OCI-LY7 (cell line): ENCODE data around the gene MAP2K2. TPM values are rescaled to one million over a fixed set of nuclear protein-coding genes. Genes with fewer than 3 reads are reported as not detected.

ENCODE experiments used
- BruUV-seq: library from RNA; stranded (reverse); fragments of 400-500 nt; replicated peaks from 2 replicates; lab custom pipeline; 2021; lab: Mats Ljungman, UMichigan
- CTCF ChIA-PET: fragments of 300-600 bp; sonication (Branson Sonifier 250); formaldehyde crosslinking; loops from one replicate; lab custom pipeline; 2022; ENCODE audit warnings: antibody characterized with exemption; ENCODE audit not compliant: unreplicated experiment; lab: Charles Lee
- POLR2A ChIA-PET: fragments of 300-600 bp; sonication (Branson Sonifier 250); formaldehyde crosslinking; loops from one replicate; lab custom pipeline; 2022; ENCODE audit warnings: antibody characterized with exemption; lab: Charles Lee
- DNase-seq: peaks from one replicate; pipeline ENCODE4 v3.0.0-alpha.2; 2015; ENCODE audit warnings: low spot score
- H2AFZ ChIP-seq: fragments of 200-600 bp; sonication (generic), shearing (Covaris generic); 2 replicates; pipeline ENCODE4 v1.6.1; 2014; ENCODE audit warnings: mild to moderate bottlenecking, antibody characterized with exemption, low read length, moderate library complexity
- H3K27ac ChIP-seq: fragments of 200-600 bp; sonication (generic); 2 replicates; pipeline ENCODE4 v1.5.1; 2014; ENCODE audit warnings: mixed run types, low read depth, mild to moderate bottlenecking, moderate library complexity, low read length, inconsistent platforms; ENCODE audit not compliant: poor library complexity, severe bottlenecking
- H3K36me3 ChIP-seq: fragments of 200-600 bp; sonication (generic); 2 replicates; pipeline ENCODE4 v1.6.1; 2014; ENCODE audit warnings: mild to moderate bottlenecking, antibody characterized with exemption, low read length, moderate library complexity, mixed read lengths; ENCODE audit not compliant: insufficient read depth
- H3K4me1 ChIP-seq: fragments of 200-600 bp; sonication (generic); 2 replicates; pipeline ENCODE4 v1.5.1; 2014; ENCODE audit warnings: mild to moderate bottlenecking, low read length; ENCODE audit not compliant: insufficient read depth, poor library complexity, severe bottlenecking
- H3K4me2 ChIP-seq: fragments of 200-600 bp; sonication (generic); 2 replicates; pipeline ENCODE4 v1.6.1; 2014; ENCODE audit warnings: mild to moderate bottlenecking, low read length
- H3K4me3 ChIP-seq: fragments of 200-600 bp; sonication (generic); 2 replicates; pipeline ENCODE4 v1.5.1; 2014; ENCODE audit warnings: mild to moderate bottlenecking, low read depth, low read length; ENCODE audit not compliant: poor library complexity, severe bottlenecking
- H3K79me2 ChIP-seq: fragments of 200-600 bp; sonication (generic); 2 replicates; pipeline ENCODE4 v1.6.1; 2016; ENCODE audit warnings: low read depth, mild to moderate bottlenecking, low read length, moderate library complexity, mixed read lengths; ENCODE audit not compliant: insufficient read depth
- H3K9me2 ChIP-seq: fragments of 200-600 bp; sonication (generic); 2 replicates; pipeline ENCODE4 v1.6.1; 2016; ENCODE audit warnings: mild to moderate bottlenecking, low read length, mixed read lengths; ENCODE audit not compliant: insufficient read depth
- H3K9me3 ChIP-seq: fragments of 200-600 bp; sonication (generic); 2 replicates; pipeline ENCODE4 v1.6.1; 2014; ENCODE audit warnings: mild to moderate bottlenecking, mixed run types, low read length, mixed read lengths
- H4K20me1 ChIP-seq: fragments of 200-600 bp; sonication (generic); 2 replicates; pipeline ENCODE4 v1.6.1; 2014; ENCODE audit warnings: mild to moderate bottlenecking, antibody characterized with exemption, low read length, moderate library complexity, mixed read lengths; ENCODE audit not compliant: insufficient read depth
- CTCF ChIP-seq: fragments of 200-600 bp; sonication (generic); conservative IDR thresholded peaks from 2 replicates; pipeline ENCODE4 v1.5.1; 2014; ENCODE audit warnings: mild to moderate bottlenecking, antibody characterized with exemption, low read length, moderate library complexity, mixed read lengths
- EZH2phosphoT487 ChIP-seq: fragments of 200-600 bp; sonication (generic); IDR thresholded peaks from 2 replicates; pipeline ENCODE4 v1.6.1; 2018; ENCODE audit warnings: low read depth, borderline replicate concordance, mild to moderate bottlenecking, mixed run types, antibody characterized with exemption, low read length, moderate library complexity, mixed read lengths
- intact Hi-C: fragments of 100-400 bp; cut with micrococcal nuclease; formaldehyde crosslinking; loops from one replicate; pipeline ENCODE4 v1.10.0; 2022; ENCODE audit not compliant: unreplicated experiment
- small RNA-seq: library from RNA; depleted of rRNA; stranded (forward); fragments of <200 nt; gene quantifications from one replicate; pipeline ENCODE3, GENCODE V24; 2014
- total RNA-seq, 2 experiments: library from RNA; depleted of rRNA in 1 of 2; stranded (reverse); fragments of >200 nt in 1 of 2; shearing (Covaris generic) in 1 of 2; gene quantifications; 2 replicates each; pipeline ENCODE4 v1.2.3, GENCODE V29; 2014 to 2022

MAP2K2 gene
- total RNA-seq, 2 experiments from 2014 or later, result 105 to 116 TPM

DNA sequence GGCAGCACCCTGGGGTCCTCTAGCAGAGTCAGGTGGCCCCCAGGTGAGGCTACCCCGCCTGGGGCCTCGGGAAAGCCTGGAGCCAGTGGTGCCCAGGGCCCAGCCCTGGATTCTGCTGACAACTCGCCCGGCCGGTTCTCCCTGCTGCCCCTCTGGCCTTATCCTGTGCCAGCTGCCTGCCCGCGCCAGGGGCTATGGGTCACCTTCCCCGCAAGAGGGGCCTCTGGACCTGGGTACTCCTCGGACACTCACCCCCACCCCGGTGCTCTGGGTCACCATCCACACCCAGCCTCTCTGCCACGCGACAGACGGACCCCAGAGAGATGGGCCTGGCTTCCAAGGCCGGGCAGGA is 81.2 kb downstream of the MAP2K2 start:
- intact Hi-C loops, result no loop called here
- no TSS peak for BruUV-seq
- no peaks in the 10 kb centered on the region for H3K4me1 ChIP-seq
- H4K20me1 ChIP-seq, result no peaks in the 10 kb centered on the region; the same call in 1 of the 2 replicates
- no peaks in the 10 kb centered on the region for H3K9me3 ChIP-seq
- H3K9me2 ChIP-seq, result no peaks in the 10 kb centered on the region
- CTCF ChIA-PET, result no interaction called here
- H3K4me2 ChIP-seq, result no peak overlapping the region
- H3K36me3 ChIP-seq, result peaks cover 60% of the 10 kb centered on the region
- no peak overlapping the region for H3K27ac ChIP-seq
- H3K79me2 ChIP-seq, result peaks cover 27% of the 10 kb centered on the region
- DNase-seq, result no peak
- H3K4me3 ChIP-seq, result no peak overlapping the region
- H2AFZ ChIP-seq, result no peak overlapping the region
- no peak for TF ChIP-seq CTCF
- no peak for TF ChIP-seq EZH2phosphoT487
- POLR2A ChIA-PET, result no interaction called here

DNA sequence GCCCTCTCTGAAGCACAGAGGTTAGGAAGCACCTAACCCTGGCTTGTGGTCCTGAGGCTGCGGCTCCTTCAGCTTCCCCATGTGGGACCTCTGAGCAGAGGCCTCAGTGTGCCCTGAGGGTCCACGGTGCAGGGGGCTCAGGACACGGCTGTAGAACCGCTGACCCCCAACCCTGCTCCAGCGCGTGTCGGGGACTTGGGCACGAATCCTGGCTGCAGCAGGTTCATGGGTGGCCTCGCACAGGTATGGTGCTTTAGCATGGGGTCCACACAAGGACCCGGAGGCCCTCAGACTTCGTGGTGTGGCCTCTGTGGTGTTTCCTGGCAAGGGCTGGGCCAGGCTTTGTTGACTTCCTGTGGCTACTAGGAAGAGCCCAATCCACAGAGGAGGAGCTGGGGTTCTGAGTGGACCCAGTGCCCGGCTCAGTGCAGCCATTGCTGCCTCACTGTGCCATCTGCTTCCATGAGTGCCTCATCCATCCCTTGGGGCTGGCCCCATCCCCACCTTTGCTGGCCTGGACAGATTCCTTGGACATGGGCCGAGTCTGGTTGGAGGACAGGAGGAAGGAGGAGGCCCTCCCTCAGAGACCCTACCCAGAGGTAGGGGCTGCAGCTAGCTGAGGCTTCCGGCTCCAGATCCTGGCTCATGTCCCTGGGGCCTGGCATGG is 81.7 kb downstream of the MAP2K2 start:
- ChIA-PET CTCF (no interaction called here), POLR2A (no interaction called here)
- H3K9me2 ChIP-seq, result no peaks in the 10 kb centered on the region
- no peak overlapping the region for H3K4me3 ChIP-seq
- intact Hi-C loops, result no loop called here
- no peaks in the 10 kb centered on the region for H3K9me3 ChIP-seq
- no peak for TF ChIP-seq CTCF
- TF ChIP-seq EZH2phosphoT487, result no peak
- no peak overlapping the region for H2AFZ ChIP-seq
- peaks cover 27% of the 10 kb centered on the region for H3K79me2 ChIP-seq
- H3K27ac ChIP-seq, result no peak overlapping the region
- H4K20me1 ChIP-seq, result no peaks in the 10 kb centered on the region; the same call in 1 of the 2 replicates
- no TSS peak for BruUV-seq
- H3K4me2 ChIP-seq, result no peak overlapping the region
- no peaks in the 10 kb centered on the region for H3K4me1 ChIP-seq
- no peak for DNase-seq
- H3K36me3 ChIP-seq, result peaks cover 60% of the 10 kb centered on the region

Small RNA genes lying within 50 kb of the gene (small RNA-seq; reads per million reads assigned to genes)
- not detected for gene RF00017

Other genes starting within 250 kb of the MAP2K2 start
- not detected in 2 replicates for gene ATCAY, start 243.4 kb downstream of the MAP2K2 start, total RNA-seq (2014; rRNA removed; shearing (Covaris generic))
- not detected in 2 replicates for gene ATCAY, start 243.4 kb downstream of the MAP2K2 start, total RNA-seq (2022)
- gene NMRK2, start 191.1 kb downstream of the MAP2K2 start, total RNA-seq (2014; rRNA removed; shearing (Covaris generic)), result not detected in 2 replicates
- gene NMRK2, start 191.1 kb downstream of the MAP2K2 start, total RNA-seq (2022), result not detected in 2 replicates
- gene DAPK3, start 153.0 kb downstream of the MAP2K2 start, total RNA-seq (2014; rRNA removed; shearing (Covaris generic)), result 48.6 and 49.3 TPM in 2 replicates
- 40.4 and 47.1 TPM in 2 replicates for gene DAPK3, start 153.0 kb downstream of the MAP2K2 start, total RNA-seq (2022)
- 1,633 and 1,634 TPM in 2 replicates for gene EEF2, start 138.7 kb downstream of the MAP2K2 start, total RNA-seq (2014; rRNA removed; shearing (Covaris generic))
- 3,507 and 3,668 TPM in 2 replicates for gene EEF2, start 138.7 kb downstream of the MAP2K2 start, total RNA-seq (2022)
- 25.3 and 31.5 TPM in 2 replicates for gene PIAS4, start 116.4 kb downstream of the MAP2K2 start, total RNA-seq (2014; rRNA removed; shearing (Covaris generic))
- 34.4 and 35.0 TPM in 2 replicates for gene PIAS4, start 116.4 kb downstream of the MAP2K2 start, total RNA-seq (2022)
- 13.1 and 17.2 TPM in 2 replicates for gene ZBTB7A, start 57.2 kb downstream of the MAP2K2 start, total RNA-seq (2014; rRNA removed; shearing (Covaris generic))
- 29.3 and 31.2 TPM in 2 replicates for gene ZBTB7A, start 57.2 kb downstream of the MAP2K2 start, total RNA-seq (2022)
- 0.08 and 0.09 TPM in 2 replicates for gene CREB3L3, start 29.5 kb upstream of the MAP2K2 start, total RNA-seq (2014; rRNA removed; shearing (Covaris generic))
- not detected in 2 replicates for gene CREB3L3, start 29.5 kb upstream of the MAP2K2 start, total RNA-seq (2022)
- 29.1 and 31.7 TPM in 2 replicates for gene SIRT6, start 58.4 kb upstream of the MAP2K2 start, total RNA-seq (2014; rRNA removed; shearing (Covaris generic))
- 45.3 and 46.2 TPM in 2 replicates for gene SIRT6, start 58.4 kb upstream of the MAP2K2 start, total RNA-seq (2022)
- gene ANKRD24, start 58.6 kb upstream of the MAP2K2 start, total RNA-seq (2014; rRNA removed; shearing (Covaris generic)), result 1.7 and 2.8 TPM in 2 replicates
- 4.4 and 4.8 TPM in 2 replicates for gene ANKRD24, start 58.6 kb upstream of the MAP2K2 start, total RNA-seq (2022)
- not detected in 2 replicates for gene EBI3, start 105.4 kb upstream of the MAP2K2 start, total RNA-seq (2014; rRNA removed; shearing (Covaris generic))
- not detected in 2 replicates for gene EBI3, start 105.4 kb upstream of the MAP2K2 start, total RNA-seq (2022)
- gene YJU2, start 123.0 kb upstream of the MAP2K2 start, total RNA-seq (2014; rRNA removed; shearing (Covaris generic)), result 37.8 and 38.2 TPM in 2 replicates
- 31.6 and 35.0 TPM in 2 replicates for gene YJU2, start 123.0 kb upstream of the MAP2K2 start, total RNA-seq (2022)
- gene SHD, start 155.1 kb upstream of the MAP2K2 start, total RNA-seq (2014; rRNA removed; shearing (Covaris generic)), result not detected in 2 replicates
- not detected in 2 replicates for gene SHD, start 155.1 kb upstream of the MAP2K2 start, total RNA-seq (2022)
- gene TMIGD2, start 178.3 kb upstream of the MAP2K2 start, total RNA-seq (2014; rRNA removed; shearing (Covaris generic)), result 2.7 and 6.2 TPM in 2 replicates
- 0.44 and 0.59 TPM in 2 replicates for gene TMIGD2, start 178.3 kb upstream of the MAP2K2 start, total RNA-seq (2022)
- gene FSD1, start 180.5 kb upstream of the MAP2K2 start, total RNA-seq (2014; rRNA removed; shearing (Covaris generic)), result 19.8 and 20.2 TPM in 2 replicates
- gene FSD1, start 180.5 kb upstream of the MAP2K2 start, total RNA-seq (2022), result 21.9 and 23.2 TPM in 2 replicates
- 0.13 and 1.3 TPM in 2 replicates for gene STAP2, start 214.7 kb upstream of the MAP2K2 start, total RNA-seq (2014; rRNA removed; shearing (Covaris generic))
- 0.57 and 1.2 TPM in 2 replicates for gene STAP2, start 214.7 kb upstream of the MAP2K2 start, total RNA-seq (2022)
- 6.7 and 7.2 TPM in 2 replicates for gene MPND, start 219.4 kb upstream of the MAP2K2 start, total RNA-seq (2014; rRNA removed; shearing (Covaris generic))
- 19.1 and 19.5 TPM in 2 replicates for gene MPND, start 219.4 kb upstream of the MAP2K2 start, total RNA-seq (2022)